ENCODE measurements around the gene RAB11A.
"Not testable (repeated sequence)": the region's sequence is repeated elsewhere in the genome, so short reads cannot be mapped to it uniquely, and the experiment has no call there.

Gene RAB11A

DNA sequence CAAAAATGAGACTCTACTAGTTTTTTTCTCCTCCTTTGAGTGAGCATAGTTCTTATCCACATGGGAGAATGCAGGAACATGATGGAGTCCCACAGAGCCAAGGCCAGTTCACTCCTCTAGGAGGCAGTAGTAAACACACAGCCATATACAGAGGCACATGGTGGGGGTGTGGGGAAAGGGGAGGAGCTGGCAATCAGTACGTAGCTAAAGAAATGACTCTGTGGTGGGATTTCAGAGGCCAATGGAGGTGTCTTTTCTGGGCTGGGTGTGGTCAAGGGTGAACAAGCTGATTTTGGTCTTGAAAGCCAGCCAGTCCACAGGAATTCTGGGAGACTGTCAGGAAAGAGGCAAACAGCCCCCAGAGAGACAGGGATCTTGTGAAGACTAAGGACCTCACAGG, 6.6 kb upstream of the RAB11A start:
- Histone ChIP-seq H2BK5ac (ENCODE audit: low read length) (no peak overlapping the region), H3K9me3 (replicated peaks in 1 of 2; ENCODE audit: control insufficient read depth in 2 of 2, insufficient read depth in 1 of 2, low read depth in 1 of 2, low read length in 2 of 2) (no peaks in the 10 kb centered on the region), H3K4me1 (ENCODE audit: control insufficient read depth in 2 of 2, insufficient read depth in 1 of 2, low read depth in 1 of 2, low read length in 2 of 2) (peaks cover 0 to 1% of the 10 kb centered on the region in 2 donors), H2AFZ (ENCODE audit: low read length) (peak overlapping the region; percentile 86), H3K27ac (replicated peaks; ENCODE audit: low read length) (no peak overlapping the region), H2BK120ac (ENCODE audit: low read depth, low read length) (no peak overlapping the region), H3K4me2 (ENCODE audit: insufficient read depth, low read length, poor library complexity, severe bottlenecking) (no peak overlapping the region), H4K91ac (ENCODE audit: low read depth, low read length, poor library complexity) (no peak overlapping the region), H3K23ac (ENCODE audit: low read depth, low read length, poor library complexity) (no peak overlapping the region), H3K4ac (ENCODE audit: low read length) (no peak overlapping the region), H3K36me3 (replicated peaks in 1 of 2; ENCODE audit: control insufficient read depth in 2 of 2, insufficient read depth in 2 of 2, low read length in 2 of 2) (no peaks in the 10 kb centered on the region), H3K4me3 (ENCODE audit: low read length in 2 of 2) (peak overlapping the region in 1 of 2 donors; percentile 17), H2BK15ac (ENCODE audit: low read length) (no peak overlapping the region), H3K9ac (ENCODE audit: low read depth, low read length, poor library complexity) (no peak overlapping the region), H3K27me3 (ENCODE audit: control insufficient read depth in 3 of 3, insufficient read depth in 3 of 3, low read depth in 1 of 3, low read length in 3 of 3) (no peaks in the 10 kb centered on the region), H3K18ac (ENCODE audit: low read length) (no peak overlapping the region), H4K8ac (ENCODE audit: low read depth, low read length) (no peak overlapping the region), H3K79me1 (ENCODE audit: low read depth, low read length) (no peaks in the 10 kb centered on the region), H3K14ac (ENCODE audit: low read length) (no peak overlapping the region), H2AK5ac (ENCODE audit: low read depth, low read length) (no peak overlapping the region), H2BK12ac (ENCODE audit: low read length) (no peak overlapping the region)
- peak; percentile 38 for DNase-seq (ENCODE audit: low spot score)
- no CpG with 5 or more reads among the region's 1 CpG for WGBS, 2 donors (ENCODE audit: extremely low coverage in 2 of 2, insufficient read length in 2 of 2, insufficient replicate concordance in 1 of 2)

DNA sequence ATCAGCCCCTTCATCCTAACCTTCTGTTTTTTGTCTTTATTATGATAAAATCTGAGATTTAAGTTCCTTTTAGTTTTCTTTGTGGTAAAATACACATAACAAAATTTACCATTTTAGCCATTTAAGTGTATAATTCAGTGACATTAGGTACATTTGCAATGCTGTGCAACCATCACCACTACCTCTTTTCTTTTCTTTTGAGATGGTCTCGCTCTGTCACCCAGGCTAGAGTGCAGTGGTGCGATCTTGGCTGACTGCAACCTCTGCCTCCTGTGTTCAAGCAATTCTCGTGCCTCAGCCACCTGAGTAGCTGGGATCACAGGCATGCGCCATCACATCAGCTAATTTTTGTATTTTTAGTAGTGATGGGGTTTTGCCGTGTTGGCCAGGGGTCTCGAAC, 6.2 kb upstream of the RAB11A start:
- no peak overlapping the region for H2BK120ac ChIP-seq (ENCODE audit: low read depth, low read length)
- no peak for DNase-seq (ENCODE audit: low spot score)
- no CpG with 5 or more reads among the region's 6 CpGs for WGBS, 2 donors (ENCODE audit: extremely low coverage in 2 of 2, insufficient read length in 2 of 2, insufficient replicate concordance in 1 of 2)
- H3K4me2 ChIP-seq (ENCODE audit: insufficient read depth, low read length, poor library complexity, severe bottlenecking) = no peak overlapping the region
- H2BK12ac ChIP-seq (ENCODE audit: low read length) = no peak overlapping the region
- H2BK5ac ChIP-seq (ENCODE audit: low read length) = no peak overlapping the region
- H3K4me3 ChIP-seq (ENCODE audit: low read length in 2 of 2) = peak overlapping the region in 1 of 2 donors; percentile 17
- no peaks in the 10 kb centered on the region for H3K79me1 ChIP-seq (ENCODE audit: low read depth, low read length)
- H3K14ac ChIP-seq (ENCODE audit: low read length) = no peak overlapping the region
- no peak overlapping the region for H2AK5ac ChIP-seq (ENCODE audit: low read depth, low read length)
- no peak overlapping the region for H4K91ac ChIP-seq (ENCODE audit: low read depth, low read length, poor library complexity)
- no peaks in the 10 kb centered on the region for H3K36me3 ChIP-seq (replicated peaks in 1 of 2; ENCODE audit: control insufficient read depth in 2 of 2, insufficient read depth in 2 of 2, low read length in 2 of 2)
- no peak overlapping the region for H3K27ac ChIP-seq (replicated peaks; ENCODE audit: low read length)
- no peak overlapping the region for H3K4ac ChIP-seq (ENCODE audit: low read length)
- no peaks in the 10 kb centered on the region for H3K9me3 ChIP-seq (replicated peaks in 1 of 2; ENCODE audit: control insufficient read depth in 2 of 2, insufficient read depth in 1 of 2, low read depth in 1 of 2, low read length in 2 of 2)
- H3K23ac ChIP-seq (ENCODE audit: low read depth, low read length, poor library complexity) = no peak overlapping the region
- H2AFZ ChIP-seq (ENCODE audit: low read length) = peak overlapping the region; percentile 86
- no peaks in the 10 kb centered on the region for H3K27me3 ChIP-seq (ENCODE audit: control insufficient read depth in 3 of 3, insufficient read depth in 3 of 3, low read depth in 1 of 3, low read length in 3 of 3)
- H3K18ac ChIP-seq (ENCODE audit: low read length) = no peak overlapping the region
- H3K9ac ChIP-seq (ENCODE audit: low read depth, low read length, poor library complexity) = no peak overlapping the region
- peaks cover 0 to 1% of the 10 kb centered on the region in 2 donors for H3K4me1 ChIP-seq (ENCODE audit: control insufficient read depth in 2 of 2, insufficient read depth in 1 of 2, low read depth in 1 of 2, low read length in 2 of 2)
- H4K8ac ChIP-seq (ENCODE audit: low read depth, low read length) = no peak overlapping the region
- H2BK15ac ChIP-seq (ENCODE audit: low read length) = no peak overlapping the region

DNA sequence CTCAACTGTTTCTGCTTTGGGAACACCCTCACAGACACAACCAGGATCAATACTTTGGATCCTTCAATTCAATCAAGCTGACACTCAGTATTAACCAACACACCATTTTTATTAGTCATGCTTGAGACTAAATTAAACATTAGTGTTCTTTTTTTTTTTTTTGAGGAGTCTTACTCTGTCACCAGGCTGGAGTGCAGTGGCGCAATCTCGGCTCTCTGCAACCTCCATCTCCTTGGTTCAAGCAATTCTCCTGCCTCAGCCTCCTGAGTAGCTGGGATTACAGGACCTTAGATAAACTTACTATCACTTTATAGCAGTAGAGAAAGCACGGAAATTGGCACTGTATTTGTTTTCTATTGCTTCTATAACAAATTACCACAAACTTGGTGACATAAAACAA, 2.0 kb upstream of the RAB11A start:
- no peak overlapping the region for H2BK15ac ChIP-seq (ENCODE audit: low read length)
- no peak overlapping the region for H3K9ac ChIP-seq (ENCODE audit: low read depth, low read length, poor library complexity)
- no peaks in the 10 kb centered on the region for H3K9me3 ChIP-seq (replicated peaks in 1 of 2; ENCODE audit: control insufficient read depth in 2 of 2, insufficient read depth in 1 of 2, low read depth in 1 of 2, low read length in 2 of 2)
- no peak overlapping the region for H3K23ac ChIP-seq (ENCODE audit: low read depth, low read length, poor library complexity)
- no peak overlapping the region for H2BK120ac ChIP-seq (ENCODE audit: low read depth, low read length)
- H3K27me3 ChIP-seq (ENCODE audit: control insufficient read depth in 3 of 3, insufficient read depth in 3 of 3, low read depth in 1 of 3, low read length in 3 of 3) = no peaks in the 10 kb centered on the region
- WGBS, 2 donors (ENCODE audit: extremely low coverage in 2 of 2, insufficient read length in 2 of 2, insufficient replicate concordance in 1 of 2) = no CpG with 5 or more reads among the region's 3 CpGs
- peaks cover 8% of the 10 kb centered on the region for H3K79me1 ChIP-seq (ENCODE audit: low read depth, low read length)
- H3K27ac ChIP-seq (replicated peaks; ENCODE audit: low read length) = no peak overlapping the region
- no peak overlapping the region for H2AFZ ChIP-seq (ENCODE audit: low read length)
- H3K14ac ChIP-seq (ENCODE audit: low read length) = no peak overlapping the region
- peaks cover 1 to 3% of the 10 kb centered on the region in 2 donors for H3K4me1 ChIP-seq (ENCODE audit: control insufficient read depth in 2 of 2, insufficient read depth in 1 of 2, low read depth in 1 of 2, low read length in 2 of 2)
- H4K91ac ChIP-seq (ENCODE audit: low read depth, low read length, poor library complexity) = no peak overlapping the region
- no peak overlapping the region for H2BK5ac ChIP-seq (ENCODE audit: low read length)
- no peak overlapping the region for H3K4me2 ChIP-seq (ENCODE audit: insufficient read depth, low read length, poor library complexity, severe bottlenecking)
- H2AK5ac ChIP-seq (ENCODE audit: low read depth, low read length) = no peak overlapping the region
- no peak overlapping the region for H3K4me3 ChIP-seq (ENCODE audit: low read length in 2 of 2)
- no peak overlapping the region for H4K8ac ChIP-seq (ENCODE audit: low read depth, low read length)
- DNase-seq (ENCODE audit: low spot score) = no peak
- no peak overlapping the region for H2BK12ac ChIP-seq (ENCODE audit: low read length)
- H3K36me3 ChIP-seq (replicated peaks in 1 of 2; ENCODE audit: control insufficient read depth in 2 of 2, insufficient read depth in 2 of 2, low read length in 2 of 2) = no peaks in the 10 kb centered on the region
- no peak overlapping the region for H3K4ac ChIP-seq (ENCODE audit: low read length)
- no peak overlapping the region for H3K18ac ChIP-seq (ENCODE audit: low read length)

DNA sequence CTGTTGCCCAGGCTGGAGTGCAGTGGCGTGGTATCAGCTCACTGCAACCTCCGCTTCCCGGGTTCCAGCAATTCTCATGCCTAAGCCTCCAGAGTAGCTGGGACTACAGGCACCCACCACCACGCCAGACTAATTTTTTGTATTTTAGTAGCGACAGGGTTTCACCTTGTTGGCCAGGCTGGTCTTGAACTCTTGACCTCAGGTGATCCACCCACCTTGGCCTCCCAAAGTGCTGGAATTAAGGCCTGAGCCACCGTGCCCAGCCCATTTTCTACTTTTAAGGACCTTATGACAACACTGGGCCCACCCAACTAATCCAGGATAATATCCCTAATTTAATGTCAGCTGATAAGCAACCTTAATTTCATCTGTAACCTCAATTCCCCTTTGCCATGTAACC, 1.4 kb upstream of the RAB11A start:
- not testable (repeated sequence) for H3K4me3 ChIP-seq (ENCODE audit: low read length in 2 of 2); H3K27ac ChIP-seq (replicated peaks; ENCODE audit: low read length); H3K27me3 ChIP-seq (ENCODE audit: control insufficient read depth in 3 of 3, insufficient read depth in 3 of 3, low read depth in 1 of 3, low read length in 3 of 3); H2AFZ ChIP-seq (ENCODE audit: low read length); H3K36me3 ChIP-seq (replicated peaks in 1 of 2; ENCODE audit: control insufficient read depth in 2 of 2, insufficient read depth in 2 of 2, low read length in 2 of 2); H2AK5ac ChIP-seq (ENCODE audit: low read depth, low read length); H3K4me2 ChIP-seq (ENCODE audit: insufficient read depth, low read length, poor library complexity, severe bottlenecking); H3K14ac ChIP-seq (ENCODE audit: low read length); H2BK120ac ChIP-seq (ENCODE audit: low read depth, low read length); H4K91ac ChIP-seq (ENCODE audit: low read depth, low read length, poor library complexity); H3K4ac ChIP-seq (ENCODE audit: low read length); H4K8ac ChIP-seq (ENCODE audit: low read depth, low read length); H3K18ac ChIP-seq (ENCODE audit: low read length); H3K9me3 ChIP-seq (replicated peaks in 1 of 2; ENCODE audit: control insufficient read depth in 2 of 2, insufficient read depth in 1 of 2, low read depth in 1 of 2, low read length in 2 of 2); H3K9ac ChIP-seq (ENCODE audit: low read depth, low read length, poor library complexity); H3K79me1 ChIP-seq (ENCODE audit: low read depth, low read length); H3K4me1 ChIP-seq (ENCODE audit: control insufficient read depth in 2 of 2, insufficient read depth in 1 of 2, low read depth in 1 of 2, low read length in 2 of 2); H3K23ac ChIP-seq (ENCODE audit: low read depth, low read length, poor library complexity); H2BK12ac ChIP-seq (ENCODE audit: low read length); DNase-seq (ENCODE audit: low spot score); H2BK15ac ChIP-seq (ENCODE audit: low read length); H2BK5ac ChIP-seq (ENCODE audit: low read length)
- WGBS, 2 donors (ENCODE audit: extremely low coverage in 2 of 2, insufficient read length in 2 of 2, insufficient replicate concordance in 1 of 2) = no CpG with 5 or more reads among the region's 6 CpGs
